Measurements from ENCODE around the gene PLCB1.
"Not testable (repeated sequence)": the region's sequence is repeated elsewhere in the genome, so short reads cannot be mapped to it uniquely, and the experiment has no call there.

The PLCB1 gene

DNA sequence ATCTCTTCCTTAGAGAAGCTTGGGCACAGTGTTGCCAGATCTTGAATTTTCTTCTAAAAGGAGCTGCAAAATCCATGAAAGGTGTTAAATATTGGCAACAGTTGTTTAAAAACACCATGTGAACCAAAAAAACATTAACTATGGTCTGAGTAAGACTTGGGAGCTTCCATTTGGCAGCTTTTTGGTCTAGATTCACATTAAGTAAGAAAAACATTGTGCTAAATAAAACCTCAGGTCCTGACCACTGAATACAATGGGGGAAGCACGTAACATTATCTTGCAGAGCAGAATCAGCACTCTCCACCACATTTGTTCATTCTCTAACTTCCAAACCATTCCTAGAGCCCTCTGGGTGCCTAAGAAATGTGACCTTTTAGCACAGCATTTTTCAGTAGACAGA lies 499.2 kb downstream of the PLCB1 start:
- DNase-seq = no peak

DNA sequence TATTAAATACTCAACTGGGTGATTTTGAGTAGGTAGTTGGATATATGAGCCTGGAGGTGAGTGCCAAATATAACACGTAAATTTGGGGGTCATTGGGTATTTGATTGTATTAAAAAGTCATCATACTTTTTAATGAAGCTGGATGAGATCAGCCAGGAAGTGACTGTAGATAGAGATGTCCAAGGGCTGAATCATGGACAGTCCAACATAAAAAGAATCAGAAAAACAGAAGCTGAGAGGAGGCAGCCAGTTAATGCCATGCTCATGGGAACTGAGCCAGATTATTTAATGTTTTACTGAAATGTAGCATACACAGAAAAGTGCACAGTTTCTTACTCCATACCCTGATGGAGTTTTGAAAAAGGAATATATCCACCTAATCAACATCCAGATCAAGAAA lies 501.3 kb downstream of the PLCB1 start:
- DNase-seq = no peak

DNA sequence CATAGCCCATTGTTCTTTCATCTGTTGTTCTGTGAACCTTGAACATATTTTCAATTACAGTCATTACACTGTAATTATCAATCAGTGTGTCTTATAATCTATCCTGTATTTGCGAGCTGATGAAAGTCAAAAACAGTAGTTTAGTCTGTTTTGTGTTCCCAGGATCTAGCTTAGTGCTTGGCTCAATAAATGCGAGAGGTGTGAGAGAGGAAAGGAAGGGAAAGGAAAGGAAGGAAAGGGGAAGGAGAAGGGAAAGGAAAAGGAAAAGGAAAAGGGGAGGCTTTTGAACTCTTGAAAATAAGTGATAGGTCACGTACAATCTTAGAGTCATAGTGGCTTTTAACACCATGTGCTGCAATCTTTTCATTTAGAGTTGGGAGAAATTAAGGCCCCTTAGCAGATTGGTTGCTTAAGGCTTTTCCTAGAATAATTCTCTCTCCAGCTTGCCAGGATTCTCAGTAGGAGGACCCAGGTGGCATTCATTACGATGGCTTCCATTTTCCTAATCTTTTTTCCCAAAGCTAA lies 503.0 kb downstream of the PLCB1 start:
- DNase-seq = no peak

DNA sequence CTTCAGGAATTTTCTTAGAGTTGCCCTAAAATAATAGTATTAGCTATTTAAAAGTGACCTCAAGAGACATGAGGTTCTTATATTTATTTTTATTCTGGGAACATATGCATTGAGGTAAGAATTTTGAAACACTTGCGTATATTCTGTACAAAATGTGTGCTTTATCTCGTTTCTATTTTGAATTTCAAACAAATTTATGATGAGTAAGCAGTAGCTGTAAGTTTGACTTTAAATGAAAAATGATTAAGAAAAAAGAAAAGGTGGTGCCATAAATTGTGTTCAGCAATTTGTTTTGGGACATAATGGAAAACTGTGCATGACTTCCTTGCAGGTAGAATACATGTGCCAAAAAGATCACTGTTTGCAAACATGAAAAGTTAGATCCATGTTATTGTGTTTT lies 503.8 kb downstream of the PLCB1 start:
- DNase-seq = no peak

DNA sequence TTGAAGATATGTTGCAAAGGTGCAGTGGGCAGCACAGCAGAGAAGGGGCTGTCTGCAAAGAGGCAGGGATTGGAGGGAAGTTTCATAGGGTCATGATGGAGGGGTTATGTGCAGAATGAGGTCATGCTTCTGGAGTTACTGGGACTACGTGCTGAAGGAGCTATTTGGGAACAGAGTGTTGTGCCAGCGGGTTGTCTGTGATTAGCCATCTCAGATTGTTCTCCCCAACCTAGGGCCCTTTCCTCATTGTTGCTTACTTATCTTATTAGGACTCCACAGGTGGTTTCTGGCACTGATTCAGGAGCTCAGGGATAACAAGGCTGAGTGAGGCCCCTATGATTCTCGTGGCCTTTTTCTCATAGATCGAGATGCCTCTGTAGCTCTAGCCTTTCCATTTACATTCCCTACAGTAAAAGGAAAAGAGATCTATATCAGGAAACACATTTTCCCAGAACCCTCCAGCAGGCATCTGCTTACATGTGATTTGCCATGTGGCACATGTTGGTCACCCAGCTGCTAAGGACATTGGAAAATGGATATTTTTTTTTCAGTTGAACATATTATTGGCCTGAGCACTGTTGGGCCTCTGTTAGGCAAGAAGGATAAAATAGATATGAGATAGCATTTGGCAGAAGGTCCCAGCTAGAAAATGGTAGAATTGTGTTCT lies 507.2 kb downstream of the PLCB1 start:
- DNase-seq = no peak

DNA sequence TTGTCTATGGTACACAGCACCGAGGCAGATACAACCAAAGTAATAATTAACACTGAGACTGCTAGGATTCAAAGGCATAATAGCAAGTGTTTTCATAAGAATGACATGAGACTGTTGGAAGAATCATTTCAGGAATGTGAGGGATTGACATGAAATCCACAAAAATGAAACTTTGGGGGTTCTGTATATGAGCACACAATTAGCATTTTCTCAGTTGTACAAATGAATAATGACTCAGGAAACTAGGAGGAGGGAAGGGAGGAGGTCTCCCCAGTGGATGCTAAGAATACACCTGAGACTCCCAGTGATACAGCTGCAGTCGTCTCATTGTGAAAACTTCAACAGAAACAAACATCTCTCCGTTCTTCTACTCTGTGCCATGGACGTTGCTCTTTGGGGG lies 508.4 kb downstream of the PLCB1 start:
- no peak for DNase-seq

DNA sequence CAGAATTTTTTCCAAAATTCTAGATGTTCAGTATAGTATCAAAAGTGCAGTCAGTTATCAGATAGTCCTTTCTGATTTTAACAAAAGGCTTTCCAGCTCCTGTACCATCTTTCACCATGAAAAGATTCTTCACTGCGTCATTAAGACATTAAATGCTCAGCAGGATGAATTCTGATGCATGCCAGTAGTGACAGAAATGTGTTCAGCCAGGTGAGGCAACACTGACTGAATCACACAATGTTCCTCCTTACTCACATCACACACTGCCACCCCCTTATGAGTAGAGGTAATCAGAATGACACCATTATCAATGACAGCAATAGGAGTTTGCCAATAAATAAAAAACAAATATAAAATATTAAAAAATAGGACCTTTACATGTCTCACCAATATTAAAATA lies 510.2 kb downstream of the PLCB1 start:
- no peak for DNase-seq

DNA sequence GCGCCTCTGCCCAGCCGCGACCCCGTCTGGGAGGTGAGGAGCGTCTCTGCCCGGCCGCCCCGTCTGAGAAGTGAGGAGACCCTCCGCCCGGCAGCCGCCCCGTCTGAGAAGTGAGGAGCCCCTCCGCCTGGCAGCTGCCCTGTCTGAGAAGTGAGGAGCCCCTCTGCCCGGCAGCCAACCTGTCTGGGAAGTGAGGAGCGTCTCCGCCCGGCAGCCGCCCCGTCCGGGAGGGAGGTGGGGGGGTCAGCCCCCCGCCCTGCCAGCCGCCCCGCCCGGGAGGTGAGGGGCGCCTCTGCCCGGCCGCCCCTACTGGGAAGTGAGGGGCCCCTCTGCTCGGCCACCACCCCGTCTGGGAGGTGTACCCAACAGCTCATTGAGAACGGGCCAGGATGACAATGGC lies 512.4 kb downstream of the PLCB1 start:
- DNase-seq = not testable (repeated sequence)

DNA sequence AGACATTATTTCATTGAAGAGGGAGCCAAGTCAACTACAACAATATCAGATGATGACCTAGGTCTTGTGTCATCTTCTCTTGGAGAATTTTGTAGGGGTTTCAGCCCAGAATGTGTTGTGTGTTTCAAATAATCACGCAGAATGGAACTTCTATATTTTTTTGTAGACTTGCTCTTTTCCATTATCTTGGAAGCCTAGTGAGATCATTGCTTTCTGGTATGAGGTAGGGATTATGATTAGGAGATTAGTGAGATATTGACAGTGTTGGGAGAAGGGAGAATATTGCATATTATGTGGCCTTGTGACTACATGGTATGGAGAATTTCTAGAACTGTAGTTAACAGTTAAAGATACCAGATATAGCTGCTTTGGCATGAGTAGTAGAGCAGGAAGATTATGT lies 513.3 kb downstream of the PLCB1 start:
- no peak for DNase-seq

DNA sequence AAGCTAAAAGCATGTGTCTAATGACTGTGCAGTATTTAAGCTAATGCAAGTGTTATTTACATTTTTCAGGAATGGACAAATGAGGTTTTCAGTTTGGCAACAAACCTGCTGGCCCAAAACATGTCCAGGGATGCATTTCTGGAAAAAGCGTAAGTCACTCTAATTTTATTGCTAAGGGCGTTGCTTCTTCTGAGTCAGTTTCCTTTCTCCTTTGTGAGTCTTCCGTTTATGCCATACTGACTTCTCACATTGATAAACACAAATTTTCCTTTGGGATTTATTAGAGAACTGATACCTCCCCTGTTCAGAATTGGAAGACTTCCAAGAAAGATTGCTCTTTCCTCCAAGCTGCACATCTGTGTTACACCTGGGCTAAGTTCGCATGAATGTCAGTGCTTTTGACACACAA lies 514.0 kb downstream of the PLCB1 start:
- no peak for DNase-seq

DNA sequence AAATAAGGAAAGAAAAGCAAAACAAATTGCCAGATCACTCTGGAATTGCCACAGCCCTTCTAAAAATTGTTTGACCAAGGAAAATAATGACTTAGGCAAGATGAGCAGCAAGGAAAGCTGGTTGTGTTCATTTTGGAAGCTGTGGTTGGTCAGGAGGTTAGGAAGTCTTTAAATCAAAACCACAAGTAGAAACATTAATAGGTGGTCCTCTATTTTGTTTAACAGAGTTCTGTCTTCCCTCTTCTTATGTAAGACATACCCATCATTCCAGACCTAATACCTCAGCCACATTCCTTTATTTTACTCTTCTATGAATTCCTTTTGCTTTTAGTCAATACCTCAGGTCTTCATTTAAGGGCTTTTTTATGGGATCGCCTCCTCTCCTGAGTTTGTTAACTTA lies 514.6 kb downstream of the PLCB1 start:
- no peak for DNase-seq

DNA sequence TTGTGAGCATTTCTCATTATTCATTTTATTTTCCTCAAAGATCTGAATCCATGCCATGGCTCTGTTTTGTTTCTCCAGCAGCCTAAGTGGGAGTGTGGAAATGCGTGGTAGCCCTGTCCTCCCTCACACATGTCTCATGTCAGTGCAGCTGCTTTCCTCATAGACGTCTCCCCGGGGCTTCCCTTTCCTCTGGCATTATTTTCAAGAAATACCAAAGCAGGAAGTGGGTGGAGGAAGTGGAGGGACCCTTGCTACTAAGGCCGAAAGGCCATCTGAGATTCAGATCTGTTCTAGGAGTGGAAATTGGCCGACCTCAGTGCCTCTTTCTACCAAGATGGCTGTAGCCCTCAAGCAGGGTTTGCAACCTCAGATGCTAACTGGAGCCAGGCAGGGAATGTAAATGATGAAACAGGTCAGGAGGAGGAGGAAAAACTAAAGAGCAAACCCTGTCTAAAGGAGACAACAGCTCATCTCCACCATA lies 515.9 kb downstream of the PLCB1 start:
- no peak for DNase-seq

DNA sequence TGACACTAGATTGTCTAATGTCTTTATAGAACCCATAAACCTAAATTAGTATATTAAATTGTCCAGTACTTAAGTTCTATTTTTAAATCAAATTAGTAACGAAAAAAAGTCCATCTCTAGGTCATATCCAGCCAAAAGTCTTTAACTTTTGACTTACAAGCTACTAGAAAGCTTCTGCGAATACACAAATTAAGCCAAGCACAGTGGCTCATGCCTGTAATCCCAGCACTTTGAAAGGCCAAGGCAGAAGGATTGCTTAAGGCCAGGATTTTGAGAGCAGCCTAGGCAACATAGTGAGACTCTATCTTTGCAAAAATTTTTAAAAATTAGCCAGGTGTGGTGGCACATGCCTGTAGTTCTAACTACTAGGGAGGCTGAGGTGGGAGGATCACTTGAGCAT lies 516.4 kb downstream of the PLCB1 start:
- DNase-seq = no peak

DNA sequence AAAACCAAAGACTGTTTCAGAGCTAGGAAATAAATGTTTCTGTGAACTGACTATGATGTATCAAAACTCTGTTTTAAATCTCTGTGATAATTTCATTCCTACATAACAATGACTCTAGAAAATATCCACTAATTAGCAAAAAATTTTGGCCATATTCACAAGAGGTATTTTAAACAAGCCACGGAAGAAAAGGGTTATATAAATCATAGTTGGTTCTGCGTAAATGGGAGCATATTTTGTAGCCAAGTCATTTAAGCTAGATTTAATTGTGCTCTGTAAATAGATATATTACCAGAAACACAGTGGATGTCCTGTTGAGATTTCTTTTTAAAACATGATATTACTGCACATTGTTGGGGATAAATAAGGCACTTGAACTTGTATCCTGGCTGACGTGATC lies 520.3 kb downstream of the PLCB1 start:
- no peak for DNase-seq

DNA sequence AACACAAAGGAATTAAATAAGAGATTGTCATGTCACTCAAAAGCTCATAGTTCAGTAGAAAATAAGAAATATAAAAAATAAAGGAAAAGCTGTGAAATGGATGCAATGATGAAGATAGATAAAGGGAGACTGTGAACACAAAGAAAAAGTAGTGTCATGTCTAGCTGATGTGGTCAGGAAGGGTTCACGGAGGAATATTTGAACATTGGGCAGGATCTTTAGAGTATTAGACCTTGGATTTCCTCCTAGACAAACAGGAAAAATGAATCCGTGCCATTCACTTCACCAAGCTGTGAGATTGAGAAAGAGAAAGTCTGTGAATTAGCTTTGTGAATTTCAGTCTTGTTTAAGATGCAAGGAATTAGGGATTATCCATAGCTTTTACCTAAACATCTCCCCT lies 522.4 kb downstream of the PLCB1 start:
- DNase-seq = no peak

DNA sequence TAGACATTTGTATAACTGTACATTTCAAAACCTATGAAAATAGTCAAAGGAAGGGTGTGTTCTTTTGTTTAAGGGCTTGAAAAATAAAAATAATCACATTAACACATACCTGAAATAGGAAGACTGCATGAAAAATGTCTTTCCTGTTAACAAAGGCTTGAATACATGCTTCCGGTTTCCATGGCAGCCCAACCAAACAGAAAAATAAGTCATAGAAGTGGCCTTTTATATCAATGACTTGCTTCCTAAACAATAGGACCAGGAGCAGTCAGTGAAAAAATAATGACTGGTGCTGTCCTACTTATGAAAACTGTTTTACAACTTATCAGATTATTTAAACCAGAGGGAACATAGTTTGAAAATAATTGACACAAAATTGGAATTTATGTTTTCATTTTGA lies 524.3 kb downstream of the PLCB1 start:
- no peak for DNase-seq

DNA sequence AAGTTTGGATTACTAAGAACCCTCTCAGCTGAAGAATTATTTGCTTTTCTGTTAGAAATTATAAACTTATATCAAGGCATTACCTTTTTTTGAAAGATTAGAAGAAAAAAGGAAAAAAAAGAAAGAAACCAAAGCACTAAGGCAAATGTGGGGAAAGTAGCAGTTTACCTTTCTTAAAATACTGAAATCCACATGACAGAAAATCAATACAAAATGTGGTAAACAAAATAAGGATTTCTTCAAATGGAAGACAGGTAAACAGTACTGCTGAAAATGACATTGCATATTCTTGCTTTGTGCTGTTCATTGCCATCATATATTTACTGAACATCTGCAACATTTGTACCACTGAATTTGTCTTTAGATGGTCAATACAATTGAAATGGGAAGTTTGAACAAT lies 525.6 kb downstream of the PLCB1 start:
- no peak for DNase-seq

DNA sequence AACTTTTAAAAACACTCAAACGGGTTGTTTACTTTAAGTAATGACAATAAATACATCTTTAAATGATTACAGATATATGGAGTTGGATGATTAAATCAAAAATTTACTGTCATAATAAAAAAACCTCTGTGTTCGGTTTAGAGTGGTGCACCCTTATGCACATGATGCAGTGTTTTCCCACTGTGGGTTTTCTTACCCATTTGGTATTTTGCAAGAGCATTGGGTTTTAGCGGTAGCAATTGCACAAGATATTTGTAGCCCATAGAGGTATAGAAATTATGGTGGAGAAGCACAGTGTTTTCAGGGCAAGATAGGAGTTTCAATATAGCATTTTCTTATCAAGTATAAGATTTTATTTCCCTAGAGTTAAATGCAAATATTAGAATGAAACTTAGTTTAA lies 526.0 kb downstream of the PLCB1 start:
- DNase-seq = no peak

DNA sequence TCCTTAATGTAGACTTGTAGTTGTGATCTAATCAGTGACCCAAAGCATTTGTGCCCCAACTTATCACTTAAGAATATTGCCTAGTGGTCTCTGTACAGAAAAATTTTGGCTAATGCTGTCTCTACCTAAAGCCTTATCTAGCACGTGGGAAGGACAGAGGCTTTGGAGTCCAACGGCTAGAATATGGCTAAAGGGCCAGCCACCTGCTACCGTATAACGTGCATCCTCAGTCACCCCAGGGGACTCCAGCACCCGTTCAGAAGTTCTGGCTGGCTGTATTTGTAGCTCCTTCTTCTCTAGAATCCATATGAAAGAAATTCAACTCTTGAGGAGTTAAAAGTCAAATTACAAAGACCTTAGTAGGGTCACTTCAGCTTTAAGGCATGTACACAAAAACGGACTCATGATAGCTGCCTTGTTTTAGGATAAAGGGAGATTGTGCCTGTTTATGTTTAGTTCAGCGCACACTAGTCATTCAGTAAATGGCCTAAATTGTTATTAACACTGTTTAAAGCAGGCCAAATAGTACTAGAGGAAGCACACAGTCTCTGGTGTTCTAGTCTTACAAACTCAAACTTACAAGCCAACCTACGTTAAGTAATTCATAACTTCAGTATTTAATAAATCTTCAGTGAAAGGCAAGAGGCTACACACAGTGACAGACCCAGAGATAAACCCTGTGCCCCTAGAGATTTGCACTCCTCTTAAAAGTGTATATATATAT lies 529.3 kb downstream of the PLCB1 start:
- no peak for DNase-seq

DNA sequence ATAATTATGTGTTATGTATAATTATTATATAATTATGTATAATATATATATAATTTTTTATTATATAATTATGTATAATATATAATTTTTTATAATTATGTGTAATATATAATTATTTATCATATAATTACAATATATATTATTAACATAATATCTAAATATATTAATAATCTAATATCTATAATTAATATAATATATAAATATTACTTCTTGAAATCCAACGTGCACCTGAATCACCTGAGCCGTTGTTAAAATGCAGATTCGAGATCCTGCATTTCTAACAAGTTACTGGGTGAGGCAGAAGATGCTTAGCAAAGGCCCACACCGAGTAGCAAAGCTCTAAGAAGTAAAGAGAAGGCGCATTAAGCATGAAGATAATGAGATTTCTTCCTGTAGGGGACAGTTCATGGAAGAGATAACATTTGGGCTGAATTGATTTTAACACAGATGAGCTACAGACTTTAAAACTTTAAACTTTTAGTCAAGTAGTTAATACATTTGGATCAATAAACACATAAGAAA lies 530.4 kb downstream of the PLCB1 start:
- DNase-seq = no peak

DNA sequence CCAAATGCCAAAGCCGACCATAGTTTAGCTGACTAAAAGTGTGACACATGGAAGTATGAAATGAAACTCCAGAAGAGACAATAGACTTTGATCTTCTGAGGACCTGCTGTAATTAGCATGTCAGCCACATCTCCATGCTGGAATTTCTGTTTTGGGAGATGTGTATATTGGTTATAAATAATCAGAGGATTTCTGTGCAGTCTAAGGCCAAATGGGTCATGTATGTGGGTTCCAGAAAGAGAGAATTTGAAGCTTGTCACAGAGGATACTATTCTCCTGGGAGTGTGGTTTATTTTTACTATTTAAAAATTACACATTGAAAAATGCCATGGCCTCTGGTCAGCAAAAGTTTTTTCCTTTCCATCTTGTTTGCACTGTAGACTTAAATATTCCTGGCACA lies 531.4 kb downstream of the PLCB1 start:
- no peak for DNase-seq

DNA sequence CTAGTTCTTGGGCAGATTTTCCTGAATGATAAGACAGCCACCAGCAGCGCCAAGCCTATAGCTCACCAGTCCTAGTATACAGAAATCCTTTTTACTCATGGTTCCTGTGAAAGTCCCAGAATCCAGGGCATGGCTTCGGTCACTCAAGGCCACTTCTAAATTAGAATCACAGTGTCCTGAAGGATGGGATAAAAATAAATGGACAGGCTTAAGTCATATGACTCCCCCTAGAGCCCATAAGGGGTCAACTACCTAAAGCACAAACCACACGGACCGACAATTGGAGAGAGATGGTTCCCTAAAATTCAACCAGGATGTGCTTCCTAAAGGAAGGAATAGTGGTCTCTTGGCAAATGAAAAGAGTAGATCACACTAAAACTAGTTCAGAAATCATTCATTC lies 532.7 kb downstream of the PLCB1 start:
- no peak for DNase-seq

DNA sequence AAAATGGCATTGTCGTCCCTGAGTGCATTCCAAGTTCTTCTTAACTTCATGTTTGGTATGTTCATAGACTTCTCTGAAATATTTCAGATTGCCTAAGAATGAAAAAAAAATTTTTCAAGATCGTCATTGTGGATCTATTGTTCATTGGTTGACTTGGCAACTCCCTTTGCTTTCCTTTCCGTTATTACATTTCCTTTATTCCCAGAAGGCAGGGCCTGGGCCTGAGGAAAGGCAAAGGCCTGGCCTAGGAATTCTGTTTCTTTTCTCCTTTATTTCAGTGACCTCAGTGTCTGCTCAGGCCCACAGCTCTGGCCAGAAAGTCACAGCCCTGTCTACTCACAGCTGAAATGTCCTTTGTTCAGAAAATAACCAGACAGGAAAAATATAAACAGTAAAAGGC lies 535.2 kb downstream of the PLCB1 start:
- no peak for DNase-seq

DNA sequence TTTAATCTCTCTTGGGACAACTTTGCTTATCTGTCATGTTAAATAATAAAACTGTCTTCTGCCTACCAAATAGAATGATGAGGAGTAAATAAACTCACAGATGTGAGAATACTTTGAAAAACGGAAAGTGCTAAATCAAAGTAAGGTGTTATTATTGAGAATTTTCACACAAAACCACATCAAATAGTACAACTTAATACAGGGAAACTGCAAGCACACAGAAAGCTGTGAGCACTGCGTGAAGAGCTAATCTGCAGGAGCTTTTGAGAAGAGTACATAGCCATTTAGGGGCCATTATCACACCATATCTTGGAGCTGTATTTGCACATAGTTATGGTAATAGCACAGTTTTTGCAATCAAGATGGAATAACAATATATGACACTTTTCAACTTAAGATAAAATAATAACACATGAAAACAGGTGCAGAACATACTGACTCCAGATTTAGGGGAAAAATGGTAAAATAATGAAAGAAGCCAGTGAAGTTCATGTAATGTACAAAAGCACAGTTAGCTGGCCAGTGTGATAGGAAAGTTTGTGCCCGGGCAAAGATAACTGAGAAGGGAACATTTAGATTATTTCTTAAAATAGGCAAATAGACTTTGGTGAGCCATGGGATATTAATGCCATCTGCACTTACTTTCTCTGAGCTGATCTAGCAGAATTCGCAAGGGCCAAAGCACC lies 538.3 kb downstream of the PLCB1 start:
- no peak for DNase-seq

Measured in activated naive CD4-positive, alpha-beta T cell (primary cell).